Bone marrow (tissue), 2 donors: Measurements from ENCODE around the gene SEMA6B.
"Not testable (repeated sequence)": the region's sequence is repeated elsewhere in the genome, so short reads cannot be mapped to it uniquely, and the experiment has no call there.

ENCODE experiments used
- DNase-seq, 2 donors: peaks; one replicate each; lab custom pipeline; 2025; lab: John Stamatoyannopoulos, UW

SEMA6B gene

DNA sequence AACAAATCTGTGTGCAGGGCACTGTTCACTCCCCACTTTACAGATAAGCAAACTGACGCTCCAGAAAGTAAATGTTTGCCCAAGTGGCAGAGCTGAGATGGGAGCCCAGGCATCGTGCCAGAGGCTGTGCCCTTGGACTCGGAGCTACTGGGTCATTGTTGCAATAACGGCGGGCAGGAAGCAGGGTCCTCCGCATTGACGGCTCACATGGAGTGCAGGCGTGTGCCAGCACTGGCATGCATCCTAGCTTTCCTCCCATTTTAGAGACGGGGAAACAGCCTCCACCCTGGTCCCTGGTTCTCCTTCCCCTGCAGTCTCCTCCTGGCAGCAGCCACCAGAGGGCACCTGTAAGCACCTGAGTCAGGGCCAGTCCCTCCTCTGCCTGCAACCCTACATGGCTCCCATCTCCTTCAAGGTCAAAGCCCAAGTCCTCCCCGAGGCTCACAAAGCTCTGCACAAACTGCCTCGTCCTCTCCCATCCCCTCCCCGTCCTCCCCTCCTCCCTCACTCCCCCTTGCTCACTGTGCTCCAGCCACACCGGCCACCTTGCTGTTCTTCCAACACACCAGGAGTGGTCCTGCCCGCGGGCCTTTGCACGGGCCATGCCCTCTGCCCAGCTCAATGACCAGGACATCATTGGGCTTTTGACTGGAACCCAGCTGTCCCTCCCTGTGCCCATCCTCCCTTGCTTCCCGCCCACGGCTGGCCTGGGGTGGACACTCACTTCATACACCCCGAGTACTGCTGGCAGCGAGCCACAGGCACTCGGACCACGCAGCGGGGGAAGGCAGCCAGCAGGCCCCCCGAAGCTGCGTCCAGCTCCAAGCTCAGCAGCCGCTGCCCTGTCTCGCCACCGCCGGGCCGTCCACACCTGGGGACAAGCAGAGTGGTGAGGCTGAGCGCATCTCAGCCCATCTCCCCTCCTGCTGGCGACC is 11.9 kb downstream of the SEMA6B start:
- DNase-seq: no peak

- no peak for DNase-seq
Observed at GRCh38 chr19:4543842-4544647, 15.4 kb downstream of the SEMA6B start.

DNA sequence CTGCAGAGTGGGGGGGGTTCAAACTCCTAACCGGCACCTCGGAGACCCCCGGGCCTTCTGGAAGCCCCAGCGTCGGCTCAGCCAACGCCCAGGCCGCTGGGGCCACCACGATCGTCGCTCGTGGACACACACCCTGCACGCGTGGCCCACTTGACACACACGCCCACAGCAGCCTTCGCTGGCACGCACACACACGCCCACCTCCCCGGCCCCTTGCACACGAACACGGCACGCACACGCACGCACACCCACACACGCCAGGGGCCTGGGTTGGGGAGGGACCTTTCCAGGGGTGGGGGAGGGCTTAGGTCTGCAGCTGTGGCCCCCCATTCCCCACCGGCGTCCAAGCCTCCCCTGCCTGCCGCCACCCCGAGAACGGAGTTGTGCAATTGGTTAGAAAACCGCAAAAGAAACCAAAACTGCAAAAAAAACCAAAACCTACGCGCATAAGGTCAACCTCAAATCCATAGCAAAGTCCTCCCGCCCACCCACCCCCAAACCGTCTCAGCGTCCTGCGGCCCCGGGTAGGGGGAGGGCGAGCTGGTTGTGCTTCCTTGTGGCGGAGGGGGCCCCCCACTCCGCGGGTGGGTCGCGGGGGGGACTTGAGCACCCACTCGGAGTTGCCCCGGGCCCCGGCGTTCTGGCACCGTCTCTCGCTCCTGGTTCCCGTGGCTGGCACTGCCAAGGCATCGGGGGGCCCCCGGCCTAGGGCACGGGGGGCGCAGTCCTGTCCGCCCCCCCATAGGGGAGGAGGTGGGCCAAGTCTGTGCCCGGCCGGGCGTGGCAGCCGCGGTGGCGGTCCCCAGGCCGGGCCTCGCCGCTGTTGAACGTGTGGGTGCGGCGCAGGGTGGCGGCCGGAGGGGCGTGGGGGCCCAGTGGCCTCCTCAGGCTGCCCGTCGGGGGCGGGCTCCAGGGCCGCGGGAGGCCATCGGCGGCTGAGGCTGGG is 16.3 kb downstream of the SEMA6B start:
- peak in 1 of 2 donors; percentile 26 for DNase-seq

DNA sequence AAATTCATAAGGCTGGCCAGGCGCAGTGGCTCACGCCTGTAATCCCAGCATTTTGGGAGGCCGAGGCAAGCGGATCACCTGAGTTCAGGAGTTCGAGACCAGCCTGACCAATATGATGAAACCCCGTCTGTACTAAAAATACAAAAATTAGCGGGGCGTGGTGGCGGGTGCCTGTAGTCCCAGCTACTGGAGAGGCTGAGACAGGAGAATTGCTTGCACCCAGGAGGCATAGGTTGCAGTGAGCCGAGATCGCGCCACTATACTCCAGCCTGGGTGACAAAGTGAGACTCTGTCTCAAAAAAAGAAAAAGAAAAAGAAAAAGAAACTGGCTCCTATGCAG is 17.7 kb downstream of the SEMA6B start:
- DNase-seq: not testable (repeated sequence)

DNA sequence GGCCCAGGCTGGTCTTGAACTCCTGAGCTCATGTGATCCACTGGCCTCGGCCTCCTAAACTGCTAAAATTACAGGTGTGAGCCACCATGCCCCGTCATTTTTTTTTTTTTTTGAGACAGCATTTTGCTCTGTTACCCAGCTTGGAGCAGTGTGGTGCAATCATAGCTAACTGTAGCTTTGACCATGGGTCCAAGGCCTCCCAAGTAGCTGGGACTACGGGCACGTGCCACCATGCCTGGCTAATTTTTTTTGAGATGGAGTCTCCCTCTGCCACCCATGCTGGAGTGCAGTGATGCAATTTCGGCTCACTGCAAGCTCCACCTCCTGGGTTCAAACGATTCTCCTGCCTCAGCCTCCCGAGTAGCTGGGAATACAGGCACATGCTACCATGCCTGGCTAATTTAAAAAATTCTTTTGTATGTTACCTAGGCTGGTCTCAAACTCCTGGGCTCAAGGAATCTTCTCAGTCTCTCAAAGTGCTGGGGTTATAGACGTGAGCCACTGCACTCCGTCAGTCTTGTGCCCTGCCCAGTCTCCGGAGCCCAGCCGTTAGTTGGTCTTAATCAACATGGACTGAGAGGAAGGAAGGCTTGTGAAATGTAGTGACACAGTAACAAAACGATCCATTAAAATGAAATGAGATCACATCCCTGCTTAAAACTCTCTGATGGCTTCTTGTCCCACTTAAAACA is 18.2 kb downstream of the SEMA6B start:
- peak in 1 of 2 donors; percentile 14 for DNase-seq

GRCh38 chr19:4539693-4540581 is 19.5 kb downstream of the SEMA6B start, which contains the start of gene LRG1:
LRG1 (minus strand) TSS chr19:4540036; CDS start chr19:4540013, 23 bp downstream.
- peak in 1 of 2 donors; percentile 48 for DNase-seq

DNA sequence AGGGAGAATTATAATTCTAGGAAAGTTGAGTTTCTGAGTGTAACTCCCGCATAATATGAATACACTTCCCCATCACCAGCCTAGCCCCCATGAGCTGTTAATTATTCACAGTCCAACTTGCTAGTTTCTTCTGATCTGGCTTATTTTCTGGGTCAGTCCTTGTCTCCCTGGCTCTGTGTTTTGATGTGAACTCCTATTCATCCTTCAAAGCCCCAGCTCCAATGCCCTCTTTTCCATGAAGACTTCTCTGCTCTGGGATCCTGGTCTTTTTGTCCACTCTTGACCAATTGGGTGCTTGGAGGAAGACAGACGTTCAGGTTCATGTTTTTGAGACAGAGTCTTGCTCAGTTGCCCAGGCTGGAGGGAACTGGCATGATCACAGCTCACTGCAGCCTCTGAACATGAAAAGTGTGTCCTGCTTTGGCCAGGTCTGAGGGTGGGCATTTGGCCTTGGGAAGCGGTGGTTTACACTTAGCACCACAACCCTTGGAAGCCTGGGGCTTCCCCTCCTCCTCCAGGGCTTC is 20.3 kb downstream of the SEMA6B start:
- DNase-seq: no peak

DNA sequence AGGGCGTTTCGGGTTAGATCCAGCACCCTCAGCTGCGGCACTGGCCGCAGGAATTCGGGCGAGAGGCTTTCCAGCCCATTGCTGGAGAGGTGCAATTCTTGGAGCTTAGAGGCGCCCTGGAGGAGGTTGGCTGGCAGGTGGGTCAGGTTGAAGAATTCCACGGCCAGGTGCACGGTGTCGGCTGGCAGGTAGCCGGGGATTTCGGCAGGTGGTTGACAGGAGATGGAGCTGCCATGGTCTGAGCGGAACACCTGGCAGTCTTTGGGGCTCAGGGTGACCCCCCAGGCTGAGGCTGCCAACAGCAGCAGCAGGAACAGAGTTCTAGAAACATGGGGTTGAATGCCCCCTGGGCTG is 20.9 kb downstream of the SEMA6B start:
- DNase-seq: no peak

DNA sequence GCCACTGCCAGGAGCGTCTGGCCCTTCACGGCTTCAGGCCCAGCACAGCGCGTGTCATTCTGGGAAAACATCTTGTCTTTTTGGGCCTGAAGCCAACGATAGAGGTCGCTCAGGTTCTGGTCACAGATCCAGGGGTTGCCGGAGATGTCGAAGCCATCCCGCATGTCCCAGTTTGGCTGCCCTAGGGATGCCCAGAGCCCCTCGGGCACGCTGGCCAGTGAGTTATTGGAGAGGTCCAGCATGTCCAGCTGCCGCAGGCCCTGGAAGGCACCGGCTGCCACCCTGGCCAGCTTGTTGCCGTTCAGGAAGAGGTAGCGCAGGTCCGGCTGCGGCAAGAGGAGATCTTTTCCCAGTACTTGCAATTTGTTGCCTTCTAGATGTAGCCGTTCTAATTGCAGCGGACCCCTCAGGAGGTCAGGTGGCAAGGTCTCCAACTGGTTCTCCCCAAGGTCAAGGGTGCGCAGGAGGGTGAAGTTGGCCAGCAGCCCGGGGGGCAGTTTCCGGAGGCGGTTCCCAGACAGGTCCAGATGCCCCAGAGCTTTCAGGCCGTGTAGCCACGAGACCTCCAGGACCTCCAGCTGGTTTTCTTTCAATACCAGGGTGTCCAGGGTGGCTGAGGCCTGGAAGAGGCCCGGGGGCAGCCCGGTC is 21.4 kb downstream of the SEMA6B start:
- DNase-seq: no peak

DNA sequence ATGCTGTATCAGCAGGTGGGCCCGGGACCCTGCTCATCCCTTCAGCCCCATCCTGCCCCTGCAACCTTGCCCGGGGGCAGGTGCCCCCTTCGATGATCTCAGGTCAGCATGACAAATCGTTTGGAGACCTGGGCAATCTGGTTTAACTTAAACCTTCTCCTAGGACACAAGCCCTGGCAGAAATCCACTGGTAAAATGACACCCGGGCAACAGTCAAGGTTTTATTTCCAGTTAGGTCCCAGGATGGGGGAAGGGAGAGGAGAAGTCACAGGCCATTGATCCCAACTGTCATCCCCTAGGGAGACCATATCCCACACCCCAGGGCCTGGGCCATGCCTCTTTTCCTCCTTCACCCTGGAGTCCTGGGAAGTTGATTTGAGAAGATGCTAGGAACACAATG is 22.7 kb downstream of the SEMA6B start:
- no peak for DNase-seq

DNA sequence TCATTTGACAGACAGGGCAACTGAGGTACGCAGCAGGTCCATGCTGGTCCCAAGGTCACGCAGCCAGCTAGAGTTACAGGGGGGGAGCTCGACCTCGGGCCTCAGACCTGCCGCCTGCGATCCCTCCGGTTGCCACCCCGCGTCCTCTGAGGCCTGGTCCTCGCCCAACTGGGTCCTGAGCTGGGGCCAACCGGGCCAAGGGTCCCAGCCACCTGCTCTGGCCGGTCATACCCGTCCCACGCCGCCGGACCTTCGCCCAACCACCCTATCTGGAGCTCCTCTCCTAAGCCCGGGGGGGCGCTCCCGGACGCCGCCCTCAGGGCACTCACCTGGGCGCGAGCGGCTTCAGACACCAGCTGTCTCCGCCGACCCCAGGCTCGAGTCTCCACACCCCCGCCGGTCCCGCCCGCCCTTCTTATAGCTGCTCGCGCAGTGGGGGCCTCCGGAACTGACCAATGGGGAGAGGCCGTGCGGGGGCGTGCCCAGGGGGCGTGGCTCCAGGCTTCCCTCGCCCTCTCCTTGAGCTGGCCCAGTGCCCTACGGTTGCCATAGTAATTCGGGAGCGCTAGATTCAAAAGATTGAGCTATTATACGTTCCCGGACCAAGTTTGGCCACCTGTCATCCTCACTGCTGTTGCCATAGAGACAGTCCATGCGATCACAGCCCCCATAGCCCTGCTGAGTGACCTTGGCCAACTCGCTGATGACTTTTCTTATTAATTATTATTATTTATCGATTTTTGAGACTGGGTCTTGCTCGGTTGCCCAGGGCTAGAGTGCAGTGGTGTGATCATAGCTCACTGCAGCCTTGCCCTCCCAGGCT is 24.4 kb downstream of the SEMA6B start, which contains the start of gene PLIN5:
Gene PLIN5, minus strand, starts transcription at position 389 of the 823 bp plus-strand sequence. CDS start 1,150 bp downstream, outside the sequence.
- peak in 1 of 2 donors; percentile 33 for DNase-seq

GRCh38 chr19:4533835-4534424 is 25.6 kb downstream of the SEMA6B start:
- no peak for DNase-seq

DNA sequence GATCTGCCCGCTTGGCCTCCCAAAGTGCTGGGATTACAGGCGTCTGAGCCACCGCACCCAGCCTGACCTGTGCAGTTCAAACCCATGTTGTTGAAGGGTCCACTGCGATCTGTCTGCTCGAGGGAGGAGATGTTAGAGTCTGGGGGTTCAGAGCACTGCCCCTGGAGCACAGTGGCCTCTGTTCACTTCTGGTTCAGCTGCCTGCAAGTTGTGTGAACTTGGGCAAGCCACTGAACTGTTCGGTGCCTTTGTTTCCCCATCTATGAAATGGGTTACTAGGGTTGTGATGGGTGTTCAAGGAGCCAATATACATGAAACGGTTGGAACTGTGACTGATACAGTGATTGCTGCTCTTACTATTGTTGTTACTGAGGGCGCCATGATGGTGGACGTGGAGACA is 26.1 kb downstream of the SEMA6B start:
- no peak for DNase-seq

DNA sequence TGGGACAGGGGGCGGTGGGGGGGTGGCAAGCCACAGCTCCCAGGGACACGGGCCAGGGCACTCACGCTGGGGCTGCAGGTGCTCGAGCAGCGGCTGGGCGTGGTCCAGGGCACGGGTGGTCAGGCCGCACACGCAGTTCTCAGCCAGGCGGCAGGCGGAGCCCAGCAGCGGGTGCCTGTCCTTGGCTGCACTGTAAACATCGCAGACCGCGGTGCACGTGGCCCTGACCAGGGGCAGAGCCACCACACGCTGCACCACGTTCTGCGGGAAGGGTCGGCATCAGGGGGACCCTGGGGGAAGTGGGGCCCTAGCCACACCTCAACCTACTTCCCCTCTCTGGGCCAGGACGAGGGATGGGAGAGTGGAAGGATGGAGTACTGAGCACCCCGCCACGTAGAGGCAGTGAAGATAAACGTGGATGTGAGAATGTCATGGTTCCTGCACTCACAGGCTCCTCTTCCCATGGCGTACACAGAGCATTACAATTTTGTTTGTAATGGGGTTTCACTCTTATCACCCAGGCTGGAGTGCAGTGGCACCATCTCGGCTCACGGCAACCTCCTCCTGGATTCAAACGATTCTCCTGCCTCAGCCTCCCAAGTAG is 27.8 kb downstream of the SEMA6B start:
- DNase-seq: no peak

- DNase-seq: no peak
Observed at GRCh38 chr19:4529924-4530522, 29.5 kb downstream of the SEMA6B start.

- no peak for DNase-seq
Observed at GRCh38 chr19:4528843-4529242, 30.6 kb downstream of the SEMA6B start.

GRCh38 chr19:4527377-4527776 is 32.1 kb downstream of the SEMA6B start:
- not testable (repeated sequence) for DNase-seq
